ENCODE results near the gene CHN2. TPM values are rescaled to one million over a fixed set of nuclear protein-coding genes. Genes with fewer than 3 reads are reported as not detected.
"Not testable (repeated sequence)": the region's sequence is repeated elsewhere in the genome, so short reads cannot be mapped to it uniquely, and the experiment has no call there.

CHN2 gene
- polyA plus RNA-seq, 1 donor = 19.0 TPM

GRCh38 chr7:29185613-29186012 is 9.0 kb upstream of the CHN2 start:
- no peak for DNase-seq

- peak; percentile 77 for DNase-seq
These were observed 4.8 kb upstream of the CHN2 start for GRCh38 chr7:29189743-29190201.

GRCh38 chr7:29190349-29191045 is 4.1 kb upstream of the CHN2 start:
- no peak for DNase-seq

- DNase-seq = no peak
These were observed 2.3 kb upstream of the CHN2 start for GRCh38 chr7:29192323-29192722.

- DNase-seq = no peak
These were observed 1.8 kb upstream of the CHN2 start for GRCh38 chr7:29192811-29193210.

- DNase-seq = peak; percentile 24
These were observed 1.0 kb upstream of the CHN2 start for GRCh38 chr7:29193316-29194205.

- DNase-seq = peak; percentile 35
These were observed 375 bp upstream of the CHN2 start for GRCh38 chr7:29194206-29194593.

GRCh38 chr7:29196191-29196590 is 1.6 kb downstream of the CHN2 start:
- DNase-seq = no peak

- DNase-seq = no peak
These were observed 2.5 kb downstream of the CHN2 start for GRCh38 chr7:29196971-29197595.

- DNase-seq = no peak
These were observed 3.3 kb downstream of the CHN2 start for GRCh38 chr7:29197916-29198315.

GRCh38 chr7:29199776-29200175 is 5.2 kb downstream of the CHN2 start:
- no peak for DNase-seq

GRCh38 chr7:29202651-29203069 is 8.1 kb downstream of the CHN2 start:
- no peak for DNase-seq

GRCh38 chr7:29204491-29205272 is 10.1 kb downstream of the CHN2 start:
- no peak for DNase-seq

GRCh38 chr7:29207162-29207801 is 12.7 kb downstream of the CHN2 start:
- DNase-seq = no peak

GRCh38 chr7:29208410-29209250 is 14.1 kb downstream of the CHN2 start:
- no peak for DNase-seq

- no peak for DNase-seq
These were observed 15.2 kb downstream of the CHN2 start for GRCh38 chr7:29209745-29210144.

GRCh38 chr7:29212736-29213135 is 18.2 kb downstream of the CHN2 start:
- not testable (repeated sequence) for DNase-seq

GRCh38 chr7:29214056-29214455 is 19.5 kb downstream of the CHN2 start:
- no peak for DNase-seq

- no peak for DNase-seq
These were observed 20.2 kb downstream of the CHN2 start for GRCh38 chr7:29214816-29215215.

GRCh38 chr7:29216128-29216527 is 21.6 kb downstream of the CHN2 start:
- DNase-seq = no peak

GRCh38 chr7:29217113-29217512 is 22.5 kb downstream of the CHN2 start:
- DNase-seq = no peak
